GM19372 (cell line): ENCODE data around the gene LAIR1.
"Not testable (repeated sequence)": the region's sequence is repeated elsewhere in the genome, so short reads cannot be mapped to it uniquely, and the experiment has no call there.

Source experiments
- ATAC-seq: cut with Tn5 transposase; IDR thresholded peaks from one replicate; pipeline ENCODE4 v1.9.1; 2021; ENCODE audit warnings: mild to moderate bottlenecking, low read depth, moderate library complexity; ENCODE audit not compliant: unreplicated experiment

LAIR1 gene

GRCh38 chr19:54322295-54322694 is 42.4 kb downstream of the LAIR1 start:
- ATAC-seq: not testable (repeated sequence)

GRCh38 chr19:54319892-54320670 is 44.6 kb downstream of the LAIR1 start:
- ATAC-seq: no peak

GRCh38 chr19:54319049-54319448 is 45.7 kb downstream of the LAIR1 start:
- ATAC-seq: no peak

GRCh38 chr19:54317965-54318240 is 46.8 kb downstream of the LAIR1 start:
- no peak for ATAC-seq

- ATAC-seq: no peak
Measured at GRCh38 chr19:54317108-54317964, 47.4 kb downstream of the LAIR1 start.

GRCh38 chr19:54316746-54317107 is 48.0 kb downstream of the LAIR1 start:
- ATAC-seq: no peak

- ATAC-seq: no peak
Measured at GRCh38 chr19:54315956-54316355, 48.8 kb downstream of the LAIR1 start.

- no peak for ATAC-seq
Measured at GRCh38 chr19:54312436-54313377, 52.0 kb downstream of the LAIR1 start, which contains the start of gene LILRA5. LILRA5 (minus strand) TSS chr19:54313166; CDS start chr19:54313019, 147 bp downstream.

GRCh38 chr19:54312011-54312410 is 52.7 kb downstream of the LAIR1 start:
- ATAC-seq: no peak

GRCh38 chr19:54311486-54311885 is 53.2 kb downstream of the LAIR1 start:
- no peak for ATAC-seq

GRCh38 chr19:54310543-54310942 is 54.2 kb downstream of the LAIR1 start:
- ATAC-seq: no peak

GRCh38 chr19:54309811-54310210 is 54.9 kb downstream of the LAIR1 start:
- no peak for ATAC-seq

- no peak for ATAC-seq
Measured at GRCh38 chr19:54307389-54308020, 57.2 kb downstream of the LAIR1 start.

GRCh38 chr19:54305141-54305540 is 59.6 kb downstream of the LAIR1 start:
- no peak for ATAC-seq

GRCh38 chr19:54302257-54302656 is 62.5 kb downstream of the LAIR1 start:
- ATAC-seq: no peak
